Measurements from ENCODE around the gene ABLIM2.

- TF ChIP-seq ZNF274 (IDR thresholded peaks at IDR 0.05; ENCODE audit: low read depth, low read length), result no peak
- TF ChIP-seq EZH2 (IDR thresholded peaks at IDR 0.05), result no peak
- TF ChIP-seq CTCF (IDR thresholded peaks at IDR 0.05 in 2 of 3, conservative IDR thresholded peaks at IDR 0.05 in 1 of 3; ENCODE audit: borderline replicate concordance in 1 of 3, insufficient read depth in 1 of 3, low read depth in 2 of 3, low read length in 2 of 3), result no peak
- TF ChIP-seq RAD21 (IDR thresholded peaks at IDR 0.05; ENCODE audit: low read depth), result no peak
- no peak for TF ChIP-seq ATF3 (IDR thresholded peaks at IDR 0.05)
- no peak for TF ChIP-seq ZBTB33 (IDR thresholded peaks at IDR 0.05; ENCODE audit: extremely low read depth, insufficient replicate concordance, low read length)
- TF ChIP-seq EGR1 (IDR thresholded peaks at IDR 0.05; ENCODE audit: low read depth), result no peak
- no peak for TF ChIP-seq TCF7L2 (IDR thresholded peaks at IDR 0.05; ENCODE audit: borderline replicate concordance, extremely low read depth, insufficient read depth, insufficient read length)
Measured at GRCh38 chr4:7979652-7979968, 179.0 kb downstream of the ABLIM2 start.
